G401.6 (cell line): ENCODE results near the gene CGRRF1.

Source experiments
- FAIRE-seq: peaks from 2 replicates; lab custom pipeline; 2012; peaks lifted over from hg19 to GRCh38; lab: Jason Lieb, UNC

Gene CGRRF1, protein sequence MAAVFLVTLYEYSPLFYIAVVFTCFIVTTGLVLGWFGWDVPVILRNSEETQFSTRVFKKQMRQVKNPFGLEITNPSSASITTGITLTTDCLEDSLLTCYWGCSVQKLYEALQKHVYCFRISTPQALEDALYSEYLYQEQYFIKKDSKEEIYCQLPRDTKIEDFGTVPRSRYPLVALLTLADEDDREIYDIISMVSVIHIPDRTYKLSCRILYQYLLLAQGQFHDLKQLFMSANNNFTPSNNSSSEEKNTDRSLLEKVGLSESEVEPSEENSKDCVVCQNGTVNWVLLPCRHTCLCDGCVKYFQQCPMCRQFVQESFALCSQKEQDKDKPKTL

DNA sequence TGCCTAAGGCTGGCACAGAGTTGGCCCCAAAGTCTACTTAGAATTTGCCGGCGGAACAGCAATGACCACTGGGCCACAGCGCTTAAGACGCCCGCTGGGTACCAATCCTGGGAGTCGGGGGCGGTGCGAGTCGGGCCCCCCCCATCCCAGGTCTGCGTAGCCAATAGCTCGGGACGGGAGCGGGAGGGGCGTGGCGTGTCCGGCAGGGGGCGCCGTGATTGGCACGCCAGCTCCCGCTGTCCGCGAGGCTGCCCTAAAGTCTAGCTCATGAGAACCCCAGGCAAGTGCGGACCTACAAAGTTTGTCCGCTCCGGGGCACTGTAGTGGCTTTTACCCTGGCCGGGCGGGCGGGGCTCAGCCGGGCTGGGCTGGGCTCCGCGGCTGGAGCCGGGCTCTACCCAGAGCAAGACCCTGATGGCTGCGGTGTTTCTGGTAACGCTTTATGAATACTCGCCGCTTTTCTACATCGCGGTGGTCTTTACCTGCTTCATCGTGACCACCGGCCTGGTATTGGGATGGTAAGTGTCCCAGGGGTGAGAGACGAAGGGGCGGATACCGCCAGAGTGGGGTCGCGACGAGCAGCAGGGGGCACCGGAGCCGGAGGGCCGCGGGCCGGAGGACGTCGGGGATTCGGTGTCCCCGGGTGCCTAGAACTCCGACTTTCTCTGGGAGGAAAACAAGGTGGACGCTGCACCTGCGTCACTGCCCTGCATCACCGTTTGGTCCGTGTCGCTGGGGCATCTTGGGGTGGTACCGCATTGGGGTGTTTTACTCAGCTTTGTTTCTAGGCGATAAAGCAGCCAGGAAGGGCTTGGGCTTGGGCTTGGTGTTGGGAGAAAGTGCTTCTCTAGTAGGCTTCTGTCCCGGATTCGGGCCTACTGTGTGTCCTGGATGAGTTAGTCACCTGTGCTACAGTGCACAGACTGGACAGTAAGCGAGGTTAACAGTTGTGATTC lies at the start of gene CGRRF1:
TSS of gene CGRRF1 (plus strand) at position 361 of the 956 bp plus-strand sequence. CDS start at position 415, 54 bp downstream.
- peak; percentile 97 for FAIRE-seq

DNA sequence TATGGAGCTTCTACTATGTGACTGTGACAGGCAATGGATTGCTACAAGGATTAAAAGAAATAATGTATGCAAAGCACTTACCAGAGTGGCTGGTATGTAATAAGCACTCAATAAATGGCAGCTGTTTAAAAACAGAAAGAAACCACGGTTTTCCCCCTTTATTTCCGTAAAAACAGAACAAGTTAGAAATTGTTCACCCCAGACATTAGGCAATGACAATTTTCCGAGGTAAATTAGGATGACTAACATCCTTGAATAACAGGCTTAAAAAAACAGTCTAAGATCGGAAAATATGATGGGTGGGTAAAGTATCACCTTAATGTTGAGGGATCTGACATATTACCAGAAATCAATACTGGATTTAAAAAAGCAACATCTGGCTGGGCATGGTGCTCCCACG lies 47.7 kb upstream of the CGRRF1 start:
- no peak for FAIRE-seq

DNA sequence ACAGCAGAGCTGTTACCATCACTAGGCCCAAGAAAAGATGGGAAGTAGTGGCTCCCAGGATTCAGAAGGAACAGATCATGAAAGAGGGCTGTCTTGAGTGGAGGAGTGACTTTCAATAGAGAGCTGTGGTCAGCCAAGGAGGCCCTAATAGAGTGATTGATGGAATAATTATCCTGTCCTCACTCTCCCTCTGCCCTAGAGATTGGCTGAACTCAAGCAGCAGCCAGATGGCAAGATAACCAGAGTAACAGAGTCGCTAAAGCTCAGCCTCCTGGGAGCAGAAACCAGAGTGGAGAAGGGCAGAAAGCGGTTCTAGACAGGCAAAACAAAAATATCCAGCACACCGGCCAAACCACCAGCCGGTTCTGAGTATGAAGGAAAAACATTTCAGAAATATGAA lies 44.1 kb upstream of the CGRRF1 start:
- no peak for FAIRE-seq

DNA sequence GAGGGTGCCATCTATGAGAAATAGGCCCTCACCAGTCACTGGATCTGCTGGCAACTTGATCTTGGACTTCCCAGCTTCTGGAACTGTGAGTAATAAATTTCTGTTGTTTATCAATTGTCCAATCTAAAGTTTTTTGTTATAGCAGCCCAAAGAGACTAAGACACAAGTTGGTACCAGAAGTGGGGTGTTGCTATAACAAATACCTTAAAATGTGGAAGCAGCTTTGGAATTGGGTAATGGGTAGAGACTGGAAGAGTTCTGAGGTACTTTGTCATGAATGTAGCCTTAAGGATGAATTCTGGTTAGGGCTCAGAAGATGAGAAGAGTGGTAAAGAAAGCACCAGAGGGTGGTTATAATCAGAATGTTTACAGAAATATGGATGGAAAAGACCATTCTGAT lies 42.4 kb upstream of the CGRRF1 start:
- no peak for FAIRE-seq

DNA sequence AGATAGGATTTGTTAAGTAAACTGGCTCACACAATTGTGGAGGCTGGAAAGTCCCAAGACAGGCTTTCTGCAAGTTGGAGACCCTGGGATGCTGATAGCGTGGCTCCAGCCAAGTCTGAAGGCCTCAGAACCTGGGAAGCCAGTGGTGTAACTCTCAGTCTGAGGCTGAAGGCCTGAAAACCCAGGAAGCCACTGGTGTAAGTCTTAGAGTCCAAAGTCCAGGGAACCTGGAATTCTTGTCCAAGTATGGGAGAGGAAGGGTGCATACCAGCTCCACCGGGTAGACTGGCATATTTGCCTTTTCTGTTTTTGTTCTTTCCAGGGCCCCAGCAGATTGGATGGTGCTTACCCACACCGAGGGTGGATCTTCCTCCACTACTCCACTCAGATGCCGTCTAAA lies 39.0 kb upstream of the CGRRF1 start:
- no peak for FAIRE-seq

DNA sequence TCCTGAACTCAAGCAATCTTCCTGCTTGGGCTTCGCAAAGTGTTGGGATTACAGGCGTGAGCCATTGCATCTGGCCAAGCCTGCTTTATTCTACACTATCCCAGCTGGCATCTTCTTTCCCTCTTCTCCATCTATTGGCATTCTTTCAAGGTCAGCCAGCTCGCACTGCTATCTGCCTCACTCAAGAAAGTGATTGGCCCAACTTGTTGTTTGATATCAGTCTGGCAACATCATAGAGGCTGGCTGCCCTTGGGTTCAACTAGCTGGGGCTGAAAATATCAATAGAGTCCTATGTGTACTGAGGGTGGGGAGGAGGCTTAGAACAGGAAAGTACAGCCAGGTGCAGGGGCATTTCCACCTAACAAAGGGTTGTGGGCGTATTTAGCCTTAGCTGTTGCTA lies 38.1 kb upstream of the CGRRF1 start:
- FAIRE-seq, result no peak

DNA sequence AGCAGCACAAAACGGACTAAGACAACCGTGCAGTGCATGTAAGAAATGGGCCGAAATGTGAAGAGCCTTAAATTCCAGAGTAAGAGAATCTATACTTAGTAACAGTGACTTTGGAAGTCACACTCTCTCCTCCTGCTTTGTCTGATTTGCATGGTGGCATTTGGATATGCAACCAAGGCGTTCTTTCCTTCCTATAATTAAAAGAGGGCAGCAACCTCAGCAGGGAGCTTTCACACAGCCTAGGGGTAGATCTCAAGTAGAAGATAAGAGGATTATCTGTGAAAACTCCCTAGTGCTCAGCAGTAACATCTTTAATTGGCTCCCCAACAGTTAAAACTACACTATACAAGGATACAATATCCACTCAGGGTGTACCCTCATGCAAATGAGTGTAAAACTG lies 37.4 kb upstream of the CGRRF1 start:
- no peak for FAIRE-seq

DNA sequence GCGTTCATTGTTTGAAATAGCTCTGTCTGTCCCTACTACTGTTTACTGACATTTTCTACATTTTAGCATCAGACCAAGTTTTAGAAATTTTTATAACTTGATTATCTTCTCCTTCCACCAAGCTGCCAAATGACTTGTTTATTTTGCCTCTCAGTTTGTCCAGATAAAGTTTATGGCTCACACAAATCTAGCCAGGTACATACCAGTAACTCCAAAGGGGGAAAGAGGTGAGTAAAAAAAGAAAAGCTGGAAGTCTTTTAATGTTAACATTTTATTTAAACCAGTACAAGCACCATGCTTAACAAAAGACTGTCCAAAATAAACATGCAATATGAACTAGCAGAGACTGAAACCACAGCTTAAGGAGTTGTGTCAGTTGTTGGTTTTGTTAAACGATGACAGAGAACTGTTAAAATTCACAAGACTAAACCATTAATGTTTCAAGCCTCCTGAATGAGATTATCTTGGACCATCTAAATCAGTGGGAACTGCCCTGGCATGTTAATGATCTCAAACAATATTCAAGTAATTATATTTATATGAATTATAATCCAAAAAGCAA lies 35.4 kb upstream of the CGRRF1 start:
- peak; percentile 6 for FAIRE-seq

DNA sequence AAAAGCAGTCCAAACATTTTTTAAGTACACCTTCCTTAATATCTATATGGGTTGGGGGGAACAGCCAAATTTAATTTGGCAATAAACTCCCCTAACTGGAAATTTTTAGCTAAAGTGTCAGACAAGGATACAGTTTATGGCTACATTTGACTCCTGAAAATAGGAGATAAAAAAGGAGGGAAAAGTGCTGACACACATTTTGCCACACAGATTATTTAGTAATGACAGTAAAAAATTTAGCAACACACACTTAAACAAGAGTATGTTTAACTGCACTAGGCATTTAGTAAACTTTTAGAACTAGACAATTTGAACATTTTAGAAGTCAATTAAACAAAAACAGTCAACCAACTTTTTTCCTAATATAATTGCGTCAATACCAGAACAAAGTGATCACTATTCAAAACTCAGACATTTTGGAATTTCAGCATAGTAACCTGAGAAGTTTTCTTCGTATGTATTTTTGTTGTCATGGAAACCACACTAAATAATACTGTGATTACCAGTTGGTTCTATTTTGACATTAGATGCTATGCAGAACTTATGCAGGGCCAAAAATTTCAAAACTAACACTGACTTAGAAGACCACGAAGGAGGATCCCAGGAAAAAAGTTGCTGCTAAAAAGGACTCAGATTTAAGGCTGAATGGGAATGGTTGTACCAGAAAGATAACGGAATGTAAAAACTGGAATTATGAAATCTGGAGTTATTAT lies 34.4 kb upstream of the CGRRF1 start:
- peak; percentile 77 for FAIRE-seq

DNA sequence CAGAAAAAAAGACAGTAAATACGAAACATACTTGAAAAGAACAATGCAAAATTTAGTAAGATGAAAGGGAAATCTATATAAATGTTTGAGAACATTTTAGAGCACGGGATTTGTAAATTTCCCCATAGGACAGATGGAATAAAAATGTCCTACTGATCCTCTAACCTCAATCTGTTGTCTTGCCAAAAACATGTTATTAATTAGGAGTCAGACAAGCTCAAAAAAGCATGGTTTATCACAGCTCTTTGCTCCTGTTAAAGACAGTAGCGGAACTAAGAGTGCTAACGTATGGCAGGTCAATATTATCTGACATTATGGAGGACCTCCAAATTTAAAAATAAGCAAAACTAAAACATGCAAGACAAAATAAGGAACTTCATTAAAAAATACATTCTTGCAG lies 33.8 kb upstream of the CGRRF1 start:
- no peak for FAIRE-seq

DNA sequence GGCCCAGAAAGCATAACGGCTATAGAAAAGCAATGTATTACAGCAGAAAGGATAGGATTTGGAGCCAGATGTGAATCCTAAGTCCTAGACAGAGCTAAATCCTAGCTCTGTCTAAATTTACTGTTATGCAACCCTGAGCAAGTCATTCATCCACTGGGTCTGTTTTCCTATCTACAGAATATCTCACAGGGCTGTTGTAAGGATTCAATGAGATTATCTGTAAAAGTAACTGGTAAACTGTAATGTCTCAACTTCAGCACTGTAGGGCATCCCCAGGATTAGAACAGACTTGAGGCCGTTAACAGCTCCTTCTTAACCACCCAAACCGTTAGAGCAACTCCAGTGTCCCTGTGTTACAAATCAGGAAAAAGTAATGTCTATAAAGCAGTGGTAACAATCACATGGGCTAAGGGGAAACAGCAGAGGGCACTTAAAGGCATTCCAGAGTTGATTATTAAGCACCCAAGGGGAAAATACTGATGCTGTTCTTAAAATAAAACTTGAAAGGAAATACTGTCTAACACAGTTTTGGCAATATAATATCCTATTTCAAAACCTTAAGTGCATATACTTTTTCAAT lies 31.0 kb upstream of the CGRRF1 start:
- peak; percentile 89 for FAIRE-seq

DNA sequence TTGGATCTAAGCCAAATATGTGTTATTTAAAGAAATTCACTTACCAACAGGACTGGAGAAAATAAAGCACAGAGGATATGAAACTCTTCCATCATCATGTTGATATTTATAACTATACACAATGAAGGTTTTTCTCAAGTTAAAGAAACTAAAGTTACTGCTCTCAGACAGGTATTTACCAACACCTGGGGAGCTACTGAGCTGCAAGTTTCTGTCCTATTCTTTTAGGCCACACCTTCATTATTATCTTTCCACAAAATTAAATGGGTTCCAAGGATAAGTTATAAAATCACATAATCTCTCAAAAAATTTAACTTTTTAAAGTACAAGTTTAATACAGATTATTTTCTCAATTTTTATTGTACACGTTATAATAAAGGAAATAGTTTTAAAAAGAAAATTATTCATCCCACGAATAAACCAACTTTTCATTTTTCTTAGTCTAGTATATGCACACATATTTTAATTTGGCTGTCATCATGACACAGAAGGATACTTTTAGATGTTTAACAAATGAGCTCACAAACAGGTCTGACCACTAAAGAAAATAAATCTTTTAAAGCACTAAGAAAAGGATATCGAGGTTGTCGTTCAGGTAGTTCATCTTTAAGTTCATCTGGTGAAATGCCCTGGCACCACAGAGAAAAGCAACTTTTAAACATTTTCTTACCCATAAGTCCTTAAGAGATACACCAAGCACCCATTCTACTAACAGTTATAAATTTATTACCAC lies 28.7 kb upstream of the CGRRF1 start:
- peak; percentile 88 for FAIRE-seq

DNA sequence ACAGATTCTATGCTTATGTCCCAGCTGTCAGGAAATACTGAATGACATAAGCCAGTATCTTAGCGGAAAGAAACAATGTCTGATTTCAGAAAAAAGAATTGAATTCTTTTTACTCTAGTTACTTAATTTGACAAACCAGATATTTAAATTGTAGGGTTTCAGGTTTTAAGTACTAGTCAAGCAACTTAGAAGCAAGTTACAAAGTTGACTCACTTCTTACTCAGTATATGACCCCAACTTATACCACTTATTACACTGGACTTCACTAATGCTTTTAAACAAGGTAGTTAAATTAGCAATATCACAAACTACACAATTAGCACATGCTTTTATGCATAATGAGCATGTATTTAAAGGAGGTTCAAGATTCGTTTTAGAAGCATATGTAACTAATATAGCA lies 28.0 kb upstream of the CGRRF1 start:
- no peak for FAIRE-seq

DNA sequence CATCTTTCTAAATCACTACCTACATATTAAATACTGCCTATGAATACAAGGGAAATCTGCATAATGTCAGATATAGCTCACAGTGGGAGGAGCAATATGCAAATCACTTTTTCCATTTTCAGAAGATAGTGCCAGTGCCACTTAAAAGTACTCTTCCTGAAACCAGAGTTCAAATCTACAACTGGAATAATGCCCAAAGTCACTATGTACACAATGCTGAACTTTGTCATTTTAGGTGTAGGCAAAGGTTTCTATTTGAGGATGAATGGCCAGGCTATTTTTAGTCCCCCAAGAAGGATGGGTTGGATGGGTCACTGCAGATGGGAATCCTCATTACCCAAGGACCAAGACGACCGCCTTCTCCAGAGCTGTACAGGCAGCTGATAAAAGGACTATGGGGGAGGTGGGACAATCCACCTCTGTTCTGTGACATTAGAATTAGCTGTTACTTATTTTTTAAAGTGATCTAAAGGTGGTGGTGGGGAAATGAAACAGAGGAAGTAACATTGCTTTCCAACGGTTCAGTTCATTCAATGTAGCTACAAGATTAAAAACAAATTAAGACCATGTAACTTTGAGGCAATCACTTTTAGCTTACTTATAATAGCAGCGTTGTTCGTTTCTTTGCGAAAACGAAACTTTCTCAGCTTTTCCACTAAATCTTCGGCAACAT lies 26.5 kb upstream of the CGRRF1 start:
- no peak for FAIRE-seq

DNA sequence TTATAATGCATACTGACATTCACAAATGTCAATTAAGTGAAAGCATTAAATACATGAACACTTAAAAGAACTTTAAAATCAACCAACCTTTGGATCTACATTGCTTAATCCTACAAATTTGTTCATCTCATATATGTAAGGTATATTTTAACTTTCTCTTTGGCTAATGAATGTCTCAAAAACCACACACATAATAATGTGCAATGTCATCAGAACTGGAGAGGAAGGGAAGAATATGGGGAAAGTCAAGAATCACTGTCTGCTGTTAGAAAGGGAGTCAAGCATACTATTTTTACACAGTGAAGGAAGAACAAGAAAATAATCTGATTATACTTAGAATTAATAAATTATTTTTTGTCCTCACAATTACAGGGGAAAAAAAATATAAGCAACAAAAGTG lies 25.9 kb upstream of the CGRRF1 start:
- FAIRE-seq, result peak; percentile 79

DNA sequence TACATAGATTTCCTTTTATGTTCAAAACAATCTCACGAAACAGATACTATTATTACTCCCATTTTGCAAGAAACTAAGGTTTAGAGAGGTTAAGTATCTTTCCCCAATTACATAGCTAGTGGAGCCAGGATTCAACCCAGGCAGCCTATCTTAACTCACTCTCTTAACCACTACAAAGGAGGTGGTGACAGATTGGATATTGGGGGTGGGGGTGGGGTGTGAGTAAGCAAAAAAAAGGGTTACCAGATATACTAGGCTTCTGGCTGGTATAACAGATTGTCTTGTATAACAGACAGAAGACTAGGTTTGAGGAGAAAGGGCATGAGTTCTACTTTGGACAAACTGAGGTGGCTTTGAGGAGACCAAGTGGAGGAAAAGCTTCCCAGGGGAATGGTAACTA lies 23.0 kb upstream of the CGRRF1 start:
- FAIRE-seq, result no peak

DNA sequence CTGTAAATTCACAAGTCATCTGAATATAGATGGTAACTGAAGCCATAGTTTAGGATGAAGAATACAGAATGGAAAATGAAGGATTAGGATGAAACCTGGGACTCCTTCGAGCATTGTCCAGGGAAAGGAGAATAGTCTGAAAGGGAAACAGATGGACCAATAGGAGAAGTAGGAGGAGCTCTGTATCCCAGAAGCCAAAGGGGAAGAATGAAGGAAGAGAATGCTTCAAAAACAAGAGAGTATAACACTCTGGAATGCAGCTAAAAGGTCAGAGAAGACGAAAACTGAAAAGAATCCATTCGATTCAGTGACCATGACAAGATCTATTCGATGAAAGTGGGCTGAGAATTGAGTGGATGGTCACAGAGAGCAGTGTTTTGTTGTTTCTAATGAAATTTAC lies 21.9 kb upstream of the CGRRF1 start:
- FAIRE-seq, result peak; percentile 66

DNA sequence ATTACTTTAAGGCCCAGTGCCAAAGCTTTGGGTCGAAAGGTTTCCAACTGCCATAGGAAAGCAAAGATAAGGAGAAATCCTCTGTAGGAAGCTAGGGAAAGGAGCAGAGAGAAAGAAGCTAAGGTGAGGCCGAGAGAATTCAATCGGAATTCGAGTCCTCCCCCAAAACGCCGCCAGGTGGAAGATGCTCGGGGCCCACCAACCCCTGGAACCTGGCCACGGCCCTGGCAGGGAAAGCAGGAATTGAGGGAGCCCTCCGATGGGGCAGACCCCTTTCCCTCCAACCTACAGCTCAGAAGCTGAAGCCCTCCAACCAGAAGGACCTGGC lies 21.4 kb upstream of the CGRRF1 start:
- FAIRE-seq, result no peak

DNA sequence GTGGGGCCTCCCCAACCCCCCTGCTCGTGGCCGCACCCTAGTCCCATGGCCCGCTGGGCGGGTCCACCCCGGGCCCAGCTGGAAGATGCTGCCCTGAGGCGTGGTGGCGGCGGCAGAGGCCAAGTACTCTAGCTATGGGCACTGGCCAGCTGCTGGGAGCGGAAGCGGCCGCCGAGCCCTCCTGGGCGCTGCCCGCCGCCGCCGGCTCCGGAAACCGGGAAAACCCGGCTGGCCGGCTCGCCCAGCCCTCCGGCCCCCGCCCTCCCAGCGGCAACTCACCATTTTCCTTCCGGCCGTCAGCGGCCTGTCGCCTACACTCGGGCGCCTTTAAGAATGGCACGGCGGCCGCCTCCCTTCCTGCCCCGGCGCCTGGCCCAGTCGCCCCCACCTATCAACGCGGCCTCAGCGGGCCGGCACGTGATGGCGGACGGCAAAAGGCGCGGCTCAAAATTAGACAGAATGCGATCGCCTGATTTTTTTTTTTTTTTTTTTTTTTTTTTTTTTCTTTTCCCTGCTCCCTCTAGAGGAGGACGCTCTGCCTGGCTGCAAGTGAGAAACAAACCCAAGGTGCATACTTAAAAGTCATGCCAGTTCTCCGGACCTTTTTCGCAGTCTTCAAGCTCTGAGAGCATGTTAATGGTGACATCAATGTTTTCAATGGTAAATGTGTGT lies 20.9 kb upstream of the CGRRF1 start, which contains the start of gene GMFB:
TSS of gene GMFB (minus strand) at position 335 of the 672 bp plus-strand sequence. CDS start at position 282, 53 bp downstream.
- FAIRE-seq, result peak; percentile 94

DNA sequence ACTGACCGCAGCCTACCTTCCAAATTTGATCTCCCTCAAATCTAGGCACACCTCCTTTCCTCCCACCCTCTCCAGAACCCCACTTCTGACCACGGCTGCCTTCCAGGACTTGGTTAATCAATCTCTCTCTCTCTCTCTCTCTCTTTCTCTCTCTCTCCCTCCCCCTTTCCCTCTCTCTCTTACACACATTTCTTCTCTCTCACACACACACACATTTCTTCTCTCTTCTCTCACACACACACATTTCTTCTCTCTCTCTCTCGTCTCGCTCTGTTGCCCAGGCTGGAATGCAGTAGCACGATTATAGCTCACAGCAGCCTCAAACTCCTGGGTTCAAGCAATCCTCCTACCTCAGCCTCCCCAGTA lies 20.4 kb upstream of the CGRRF1 start:
- FAIRE-seq, result no peak
